K562 (cell line): ENCODE data around the gene LSM12. TPM values are rescaled to one million over a fixed set of nuclear protein-coding genes. Genes with fewer than 3 reads are reported as not detected.

Experiments used
- ATAC-seq: fragments of 200-7000 bp; cut with Tn5 transposase; 3 replicates; pipeline ENCODE4 v1.9.1; 2020; ENCODE audit warnings: moderate library complexity
- BruUV-seq: library from RNA; stranded (reverse); fragments of 400-500 nt; replicated peaks from 2 replicates; lab custom pipeline; 2021; lab: Mats Ljungman, UMichigan
- CTCF ChIA-PET: fragments of 300-600 bp; formaldehyde crosslinking; extraction: SDS; loops from one replicate; lab custom pipeline; 2021; ENCODE audit warnings: low intra/inter-chr PET ratio; lab: Yijun Ruan, JAX
- POLR2A ChIA-PET: fragments of 300-600, 350-650 bp; sonication (Branson Sonifier 250); formaldehyde crosslinking; extraction: SDS; loops from one replicate; lab custom pipeline; 2021; ENCODE audit warnings: antibody characterized with exemption, inconsistent platforms; lab: Yijun Ruan, JAX
- DNase-seq, 4 experiments: peaks; one replicate each; pipeline versions ENCODE4 v3.0.0 to v3.0.0-alpha.2; 2011 to 2018; ENCODE audit warnings: low spot score in 3 of 4, mixed read lengths in 3 of 4; ENCODE audit errors: extremely low read depth in 1 of 4
- FAIRE-seq: peaks from 2 replicates; lab custom pipeline; 2011; peaks lifted over from hg19 to GRCh38; lab: Jason Lieb, UNC
- H2AFZ ChIP-seq: 2 replicates; pipeline ENCODE4 v1.6.0; 2011; ENCODE audit warnings: low read depth, low read length, control low read depth, inconsistent platforms
- H3K27ac ChIP-seq: fragments of 200-600 bp; 3 replicates; pipeline ENCODE4 v1.8.0; 2011; ENCODE audit warnings: low read depth, mild to moderate bottlenecking, control low read depth, inconsistent platforms, low read length, moderate library complexity, mixed read lengths; ENCODE audit errors: extremely low read depth
- H3K27me3 ChIP-seq, 2 experiments: fragments of 300-600 bp in 1 of 2; 2 replicates in 1 of 2; 3 replicates in 1 of 2; pipeline versions ENCODE4 v1.6.0 to v1.8.0; 2011; ENCODE audit warnings: inconsistent platforms in 2 of 2, low read length in 2 of 2, mild to moderate bottlenecking in 1 of 2, mixed read lengths in 1 of 2, moderate library complexity in 1 of 2; ENCODE audit not compliant: control insufficient read depth in 2 of 2, insufficient read depth in 2 of 2
- H3K36me3 ChIP-seq: fragments of 300-600 bp; 3 replicates; pipeline ENCODE4 v1.8.0; 2011; ENCODE audit warnings: mild to moderate bottlenecking, low read length, inconsistent platforms; ENCODE audit not compliant: control insufficient read depth, insufficient read depth
- H3K4me1 ChIP-seq, 2 experiments: fragments of 200-600 bp in 1 of 2; replicated peaks in 1 of 2; 2 replicates in 1 of 2; 3 replicates in 1 of 2; pipeline versions ENCODE4 v1.5.1 to v1.8.0; 2011; ENCODE audit warnings: inconsistent platforms in 2 of 2, low read length in 2 of 2, mild to moderate bottlenecking in 1 of 2, mixed read lengths in 1 of 2, moderate library complexity in 1 of 2; ENCODE audit not compliant: control insufficient read depth in 2 of 2, insufficient read depth in 2 of 2
- H3K4me2 ChIP-seq: 2 replicates; pipeline ENCODE4 v1.6.1; 2011; ENCODE audit warnings: low read length, control low read depth, inconsistent platforms, mixed read lengths; ENCODE audit not compliant: insufficient read depth
- H3K4me3 ChIP-seq: fragments of 200-600 bp; sonication (generic), shearing (Covaris generic); 2 replicates; pipeline ENCODE4 v1.5.1; 2016; ENCODE audit warnings: control low read depth, inconsistent platforms
- H3K79me2 ChIP-seq: fragments of 200-600 bp; 3 replicates; pipeline ENCODE4 v1.8.0; 2011; ENCODE audit warnings: low read length, inconsistent platforms; ENCODE audit not compliant: control insufficient read depth, insufficient read depth
- H3K9ac ChIP-seq, 2 experiments: 2 replicates each; pipeline versions ENCODE4 v1.6.0 to v1.6.1; 2011; ENCODE audit warnings: low read depth in 2 of 2, low read length in 2 of 2, control low read depth in 1 of 2, inconsistent platforms in 1 of 2, mild to moderate bottlenecking in 1 of 2, mixed read lengths in 1 of 2; ENCODE audit not compliant: insufficient read depth in 1 of 2
- H3K9me1 ChIP-seq: one replicate; pipeline ENCODE4 v1.6.0; 2011; ENCODE audit warnings: inconsistent platforms, mild to moderate bottlenecking, low read length, moderate library complexity; ENCODE audit not compliant: control insufficient read depth, insufficient read depth
- H3K9me3 ChIP-seq: replicated peaks from 2 replicates; pipeline ENCODE4 v1.5.1; 2011; ENCODE audit warnings: low read depth, low read length, inconsistent platforms; ENCODE audit not compliant: control insufficient read depth, insufficient read depth
- H4K20me1 ChIP-seq: replicated peaks from 2 replicates; pipeline ENCODE4 v1.6.1; 2011; ENCODE audit warnings: low read length, inconsistent platforms, mixed read lengths; ENCODE audit not compliant: control insufficient read depth, insufficient read depth
- NR1H2 ChIP-seq: sonication (generic); formaldehyde crosslinking; IDR thresholded peaks from 2 replicates; pipeline ENCODE4 v1.4.0; 2020; ENCODE audit warnings: mild to moderate bottlenecking, missing genetic modification reagents
- NR2C1 ChIP-seq, 2 experiments: fragments of 450-650 bp; IDR thresholded peaks; 2 replicates each; pipeline ENCODE4 v1.6.1; 2017; ENCODE audit warnings: mild to moderate bottlenecking in 2 of 2, antibody characterized with exemption in 1 of 2, inconsistent platforms in 1 of 2, missing compliant biosample characterization in 1 of 2, missing genetic modification characterization in 1 of 2
- PHF21A ChIP-seq: fragments of 450-650 bp; IDR thresholded peaks from 2 replicates; pipeline ENCODE4 v1.6.1; 2017; ENCODE audit warnings: low read depth, borderline replicate concordance
- SMAD4 ChIP-seq: fragments of 250-450 bp; sonication (Bioruptor Pico); conservative IDR thresholded peaks from 2 replicates; pipeline ENCODE4 v1.8.0; 2021; ENCODE audit warnings: inconsistent platforms, mild to moderate bottlenecking, moderate library complexity
- STAG1 ChIP-seq: sonication (generic); formaldehyde crosslinking; IDR thresholded peaks from 2 replicates; pipeline ENCODE4 v1.5.0; 2020; ENCODE audit warnings: missing genetic modification reagents, borderline replicate concordance
- TGIF2 ChIP-seq: sonication (generic); formaldehyde crosslinking; IDR thresholded peaks from 2 replicates; pipeline ENCODE4 v1.8.1; 2022; ENCODE audit warnings: mild to moderate bottlenecking, missing genetic modification reagents, moderate library complexity
- ZNF764 ChIP-seq: fragments of 250-450 bp; sonication (Bioruptor Pico); IDR thresholded peaks from 2 replicates; pipeline ENCODE4 v1.4.0; 2020; ENCODE audit warnings: low read depth, mild to moderate bottlenecking, moderate library complexity
- WGBS: fragments of 100-300 bp; shearing (Covaris generic); methylation state at CpG from one replicate; pipeline ENCODE4 v1.1.6; 2016; ENCODE audit warnings: low coverage, mixed read lengths; ENCODE audit not compliant: insufficient coverage; ENCODE audit errors: missing lambda C conversion rate; 5-methylcytosine and 5-hydroxymethylcytosine counted together
- in situ Hi-C: fragments of 300-500 bp; cut with MboI; formaldehyde crosslinking; loops from 4 replicates; pipeline ENCODE4 v1.15.0; 2018; ENCODE audit warnings: inconsistent platforms, mixed read lengths
- intact Hi-C: fragments of 100-400 bp; cut with micrococcal nuclease; formaldehyde crosslinking; loops from 2 replicates; pipeline ENCODE4 v1.14.2; 2022
- polyA plus RNA-seq, 8 experiments: library from polyadenylated mRNA; depleted of rRNA in 4 of 8; stranded (reverse) in 5 of 8; unstranded in 3 of 8; fragments of >200 nt; fragmentation: Nextera tagmentation in 2 of 8; fragmentation: Illumina TruSeq in 1 of 8; extraction: Ambion mirVana in 2 of 8; extraction: Trizol in 1 of 8; gene quantifications; 2 replicates each; pipeline versions ENCODE4 v1.2.1 to v1.2.3, GENCODE V29; 2011 to 2014; ENCODE audit warnings: inconsistent platforms in 1 of 8, missing spikeins in 1 of 8
- total RNA-seq, 7 experiments: library from RNA; depleted of rRNA in 6 of 7; stranded (reverse); fragments of >200 nt in 6 of 7; fragmentation: Illumina TruSeq in 2 of 7; extraction: Trizol in 2 of 7; gene quantifications; 2 replicates each; pipeline versions ENCODE4 v1.2.1 to v1.2.3, GENCODE V29; 2011 to 2021; ENCODE audit warnings: low replicate concordance in 1 of 7
- TF ChIP-seq, protein P1 (sequence below): IDR thresholded peaks from 2 replicates; pipeline ENCODE4 v1.6.1; 2011; ENCODE audit warnings: borderline replicate concordance, low read depth, mild to moderate bottlenecking, moderate library complexity, low read length; ENCODE audit not compliant: insufficient read depth, poor library complexity, severe bottlenecking
- TF ChIP-seq, protein P2 (sequence below): sonication (generic); formaldehyde crosslinking; IDR thresholded peaks from 2 replicates; pipeline ENCODE4 v1.9.0; 2022; ENCODE audit warnings: mild to moderate bottlenecking, missing genetic modification reagents
- TF ChIP-seq, protein P3 (sequence below): fragments of 250-450 bp; sonication (Bioruptor Pico); IDR thresholded peaks from 2 replicates; pipeline ENCODE4 v1.4.0; 2020

Gene LSM12
- total and polyA plus RNA-seq, 9 of the 15 experiments (the other 6 are each of a cell fraction or from before 2014, with no cell fraction given): 53.0 to 258 (median 89.3) TPM

DNA sequence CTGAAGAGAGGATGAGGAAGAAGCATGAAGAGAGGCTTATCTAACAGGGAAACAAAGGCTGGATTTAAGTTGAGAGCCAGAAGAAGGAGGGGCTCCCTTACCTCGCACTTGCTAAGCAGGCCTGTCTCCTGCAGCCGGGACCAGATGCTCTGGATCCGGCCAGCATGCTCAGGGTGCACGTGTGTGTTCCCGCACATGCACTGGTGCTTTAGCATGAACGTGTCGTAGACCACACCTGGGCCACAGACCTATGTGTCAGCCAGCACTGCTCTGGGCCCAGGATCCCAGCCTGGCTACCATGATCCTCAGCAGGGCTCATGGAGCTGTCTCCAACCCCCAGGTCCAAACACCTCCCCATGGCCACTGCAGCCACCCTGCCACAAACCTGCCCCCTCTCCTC lies 18.4 kb upstream of the LSM12 start:
- ATAC-seq (no peak), FAIRE-seq (no peak), DNase-seq (no peak)
- Histone ChIP-seq H3K4me1 (peaks cover 21 to 51% of the 10 kb centered on the region in 2 experiments), H2AFZ (no peak overlapping the region), H3K36me3 (peaks cover 28% of the 10 kb centered on the region; the same call in 1 of the 3 replicates), H3K79me2 (no peaks in the 10 kb centered on the region; the same call in 2 of the 3 replicates), H3K27me3 (no peaks in the 10 kb centered on the region), H3K9me1 (peaks cover 4% of the 10 kb centered on the region), H3K4me2 (no peak overlapping the region), H3K27ac (no peak overlapping the region; the same call in 2 of the 3 replicates), H3K4me3 (no peak overlapping the region), H3K9me3 (no peaks in the 10 kb centered on the region), H3K9ac (peak overlapping the region in 1 of 2 experiments; percentile 41; a peak in 2 of 4 replicates), H4K20me1 (no peaks in the 10 kb centered on the region)
- 86% methylated on average over 6 of the region's 7 CpGs for WGBS
- TF ChIP-seq PHF21A: no peak
- 0 out of 2 replicates have a peak, but pooled peaks have one; percentile 8 for TF ChIP-seq STAG1 (CRISPR knock-in tag)
- ChIA-PET POLR2A (interaction anchor here (0.6 kb wide), 1 partner anchor 448 kb away, joined by 3 read pairs; no protein-coding TSS in a partner anchor), CTCF (no interaction called here)
- intact Hi-C loops: no loop called here
- BruUV-seq: no TSS peak
- in situ Hi-C loops: no loop called here

DNA sequence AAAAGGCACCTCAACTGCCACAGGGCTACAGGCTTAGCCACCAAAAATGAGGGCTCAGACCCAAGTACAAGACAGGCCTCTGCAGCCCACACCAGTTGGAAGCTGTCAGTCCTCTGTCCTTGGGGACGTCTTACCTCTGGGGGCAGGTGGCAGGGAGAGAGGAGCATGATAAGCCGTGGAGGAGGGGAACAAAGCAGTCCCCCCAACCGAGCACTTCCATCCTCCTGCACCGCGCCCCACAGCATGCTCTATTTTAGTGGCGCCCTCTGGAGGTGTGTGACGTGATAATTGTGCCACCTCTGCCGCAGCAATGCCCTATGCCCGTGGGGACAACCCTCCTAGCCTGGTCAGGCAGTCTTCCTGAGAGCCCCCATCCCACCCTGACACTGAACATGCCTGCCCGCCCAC lies 17.7 kb upstream of the LSM12 start:
- Histone ChIP-seq H3K4me3 (no peak overlapping the region), H3K9me3 (no peaks in the 10 kb centered on the region), H3K36me3 (peaks cover 28% of the 10 kb centered on the region; the same call in 1 of the 3 replicates), H3K27ac (no peak overlapping the region), H3K4me1 (peaks cover 21 to 51% of the 10 kb centered on the region in 2 experiments), H3K4me2 (no peak overlapping the region), H3K27me3 (no peaks in the 10 kb centered on the region), H3K79me2 (no peaks in the 10 kb centered on the region; the same call in 2 of the 3 replicates), H3K9me1 (peaks cover 4% of the 10 kb centered on the region), H4K20me1 (no peaks in the 10 kb centered on the region), H3K9ac (peak overlapping the region in 1 of 2 experiments; percentile 28; a peak in 1 of 4 replicates), H2AFZ (no peak overlapping the region)
- ChIA-PET CTCF (interaction anchor here (0.8 kb wide), 1 partner anchor 14 kb away, joined by 3 read pairs; no protein-coding TSS in a partner anchor), POLR2A (interaction anchor here (1.0 kb wide), 1 partner anchor 17 kb away, joined by 4 read pairs; no protein-coding TSS in a partner anchor)
- WGBS: 40% methylated on average over 7 of the region's 10 CpGs
- peak; percentile 40; the same call in 2 of the 3 replicates for ATAC-seq
- FAIRE-seq: no peak
- BruUV-seq: no TSS peak
- in situ Hi-C loops: no loop called here
- peak; percentile 49 to 56 (median 51) for DNase-seq
- intact Hi-C loops: no loop called here
- TF ChIP-seq, protein P1, sequence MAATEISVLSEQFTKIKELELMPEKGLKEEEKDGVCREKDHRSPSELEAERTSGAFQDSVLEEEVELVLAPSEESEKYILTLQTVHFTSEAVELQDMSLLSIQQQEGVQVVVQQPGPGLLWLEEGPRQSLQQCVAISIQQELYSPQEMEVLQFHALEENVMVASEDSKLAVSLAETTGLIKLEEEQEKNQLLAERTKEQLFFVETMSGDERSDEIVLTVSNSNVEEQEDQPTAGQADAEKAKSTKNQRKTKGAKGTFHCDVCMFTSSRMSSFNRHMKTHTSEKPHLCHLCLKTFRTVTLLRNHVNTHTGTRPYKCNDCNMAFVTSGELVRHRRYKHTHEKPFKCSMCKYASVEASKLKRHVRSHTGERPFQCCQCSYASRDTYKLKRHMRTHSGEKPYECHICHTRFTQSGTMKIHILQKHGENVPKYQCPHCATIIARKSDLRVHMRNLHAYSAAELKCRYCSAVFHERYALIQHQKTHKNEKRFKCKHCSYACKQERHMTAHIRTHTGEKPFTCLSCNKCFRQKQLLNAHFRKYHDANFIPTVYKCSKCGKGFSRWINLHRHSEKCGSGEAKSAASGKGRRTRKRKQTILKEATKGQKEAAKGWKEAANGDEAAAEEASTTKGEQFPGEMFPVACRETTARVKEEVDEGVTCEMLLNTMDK: peak; percentile 59
- TF ChIP-seq, protein P2, sequence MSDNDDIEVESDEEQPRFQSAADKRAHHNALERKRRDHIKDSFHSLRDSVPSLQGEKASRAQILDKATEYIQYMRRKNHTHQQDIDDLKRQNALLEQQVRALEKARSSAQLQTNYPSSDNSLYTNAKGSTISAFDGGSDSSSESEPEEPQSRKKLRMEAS: 0 out of 2 replicates have a peak, but pooled peaks have one; percentile 17
- no peak for TF ChIP-seq NR1H2 (CRISPR knock-in tag)
- no peak for TF ChIP-seq NR2C1 (IDR thresholded peaks at IDR 0.05)
- TF ChIP-seq NR2C1 (tag; IDR thresholded peaks at IDR 0.05): no peak
- TF ChIP-seq, protein P3, sequence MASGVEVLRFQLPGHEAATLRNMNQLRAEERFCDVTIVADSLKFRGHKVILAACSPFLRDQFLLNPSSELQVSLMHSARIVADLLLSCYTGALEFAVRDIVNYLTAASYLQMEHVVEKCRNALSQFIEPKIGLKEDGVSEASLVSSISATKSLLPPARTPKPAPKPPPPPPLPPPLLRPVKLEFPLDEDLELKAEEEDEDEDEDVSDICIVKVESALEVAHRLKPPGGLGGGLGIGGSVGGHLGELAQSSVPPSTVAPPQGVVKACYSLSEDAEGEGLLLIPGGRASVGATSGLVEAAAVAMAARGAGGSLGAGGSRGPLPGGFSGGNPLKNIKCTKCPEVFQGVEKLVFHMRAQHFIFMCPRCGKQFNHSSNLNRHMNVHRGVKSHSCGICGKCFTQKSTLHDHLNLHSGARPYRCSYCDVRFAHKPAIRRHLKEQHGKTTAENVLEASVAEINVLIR (CRISPR knock-in tag): no peak
- no peak for TF ChIP-seq ZNF764 (CRISPR knock-in tag)
- no peak for TF ChIP-seq TGIF2 (CRISPR knock-in tag)
- no peak for TF ChIP-seq SMAD4 (CRISPR knock-in tag)
